KOPT-K1 (cell line): Measurements from ENCODE around the gene GPR180.

Experiments used
- H3K27ac ChIP-seq: fragments of 200-600 bp; sonication (generic); 2 replicates; pipeline ENCODE4 v1.5.1; 2016; ENCODE audit warnings: antibody characterized with exemption, mild to moderate bottlenecking, low read depth, low read length; ENCODE audit not compliant: poor library complexity, severe bottlenecking
- H3K36me3 ChIP-seq: fragments of 200-600 bp; sonication (generic); 2 replicates; pipeline ENCODE4 v1.5.1; 2017; ENCODE audit warnings: antibody characterized with exemption, mild to moderate bottlenecking, low read length, moderate library complexity; ENCODE audit not compliant: insufficient read depth
- H3K9me3 ChIP-seq: fragments of 200-600 bp; sonication (generic); 2 replicates; pipeline ENCODE4 v1.5.1; 2017; ENCODE audit warnings: antibody characterized with exemption, low read length, mild to moderate bottlenecking; ENCODE audit not compliant: insufficient read depth, poor library complexity, severe bottlenecking

GPR180 gene

GRCh38 chr13:94656766-94657165 is 55.1 kb downstream of the GPR180 start:
- H3K27ac ChIP-seq: no peak overlapping the region
- peaks cover 4% of the 10 kb centered on the region for H3K9me3 ChIP-seq
- H3K36me3 ChIP-seq: no peaks in the 10 kb centered on the region

GRCh38 chr13:94657167-94657566 is 55.5 kb downstream of the GPR180 start:
- no peak overlapping the region for H3K27ac ChIP-seq
- no peaks in the 10 kb centered on the region for H3K36me3 ChIP-seq
- peaks cover 4% of the 10 kb centered on the region for H3K9me3 ChIP-seq

GRCh38 chr13:94658926-94659597 is 57.4 kb downstream of the GPR180 start:
- Histone ChIP-seq H3K27ac (no peak overlapping the region), H3K9me3 (peaks cover 4% of the 10 kb centered on the region), H3K36me3 (no peaks in the 10 kb centered on the region)

GRCh38 chr13:94659598-94659946 is 57.9 kb downstream of the GPR180 start:
- H3K36me3 ChIP-seq: no peaks in the 10 kb centered on the region
- peaks cover 4% of the 10 kb centered on the region for H3K9me3 ChIP-seq
- no peak overlapping the region for H3K27ac ChIP-seq

GRCh38 chr13:94660695-94661326 is 59.2 kb downstream of the GPR180 start:
- no peak overlapping the region for H3K27ac ChIP-seq
- no peaks in the 10 kb centered on the region for H3K36me3 ChIP-seq
- peaks cover 4% of the 10 kb centered on the region for H3K9me3 ChIP-seq

GRCh38 chr13:94661406-94661805 is 59.7 kb downstream of the GPR180 start:
- no peak overlapping the region for H3K27ac ChIP-seq
- H3K36me3 ChIP-seq: no peaks in the 10 kb centered on the region
- no peaks in the 10 kb centered on the region for H3K9me3 ChIP-seq

- H3K36me3 ChIP-seq: no peaks in the 10 kb centered on the region
- H3K27ac ChIP-seq: no peak overlapping the region
- H3K9me3 ChIP-seq: no peaks in the 10 kb centered on the region
Measured at GRCh38 chr13:94662274-94662945, 60.8 kb downstream of the GPR180 start.

- H3K27ac ChIP-seq: no peak overlapping the region
- no peaks in the 10 kb centered on the region for H3K36me3 ChIP-seq
- H3K9me3 ChIP-seq: no peaks in the 10 kb centered on the region
Measured at GRCh38 chr13:94664889-94665288, 63.2 kb downstream of the GPR180 start.

GRCh38 chr13:94666065-94666464 is 64.4 kb downstream of the GPR180 start:
- no peaks in the 10 kb centered on the region for H3K9me3 ChIP-seq
- no peak overlapping the region for H3K27ac ChIP-seq
- no peaks in the 10 kb centered on the region for H3K36me3 ChIP-seq

- Histone ChIP-seq H3K9me3 (no peaks in the 10 kb centered on the region), H3K36me3 (no peaks in the 10 kb centered on the region), H3K27ac (no peak overlapping the region)
Measured at GRCh38 chr13:94667190-94667589, 65.5 kb downstream of the GPR180 start.

GRCh38 chr13:94672400-94672799 is 70.7 kb downstream of the GPR180 start:
- no peaks in the 10 kb centered on the region for H3K36me3 ChIP-seq
- no peak overlapping the region for H3K27ac ChIP-seq
- no peaks in the 10 kb centered on the region for H3K9me3 ChIP-seq

- H3K36me3 ChIP-seq: no peaks in the 10 kb centered on the region
- no peak overlapping the region for H3K27ac ChIP-seq
- no peaks in the 10 kb centered on the region for H3K9me3 ChIP-seq
Measured at GRCh38 chr13:94673851-94674250, 72.2 kb downstream of the GPR180 start.

- Histone ChIP-seq H3K36me3 (no peaks in the 10 kb centered on the region), H3K27ac (no peak overlapping the region)
Measured at GRCh38 chr13:94674609-94675348, 73.1 kb downstream of the GPR180 start.

GRCh38 chr13:94677799-94678198 is 76.1 kb downstream of the GPR180 start:
- Histone ChIP-seq H3K27ac (no peak overlapping the region), H3K36me3 (no peaks in the 10 kb centered on the region), H3K9me3 (no peaks in the 10 kb centered on the region)

More at GRCh38 chr13:94674609-94675348, 73.1 kb downstream of the GPR180 start:
- H3K9me3 ChIP-seq: no peaks in the 10 kb centered on the region

GRCh38 chr13:94678845-94679244 is 77.2 kb downstream of the GPR180 start:
- Histone ChIP-seq H3K27ac (no peak overlapping the region), H3K36me3 (no peaks in the 10 kb centered on the region), H3K9me3 (no peaks in the 10 kb centered on the region)
